Prostate gland (tissue), 2 donors: ENCODE results near the gene SHISA6. TPM values are rescaled to one million over a fixed set of nuclear protein-coding genes. Genes with fewer than 3 reads are reported as not detected.

ENCODE experiments used
- DNase-seq: peaks from one replicate; pipeline ENCODE4 v3.0.0-alpha.2; 2019; ENCODE audit warnings: low spot score
- H3K27ac ChIP-seq, 2 donors: fragments of 200-600 bp; sonication (generic); 2 replicates each; pipeline ENCODE4 v1.5.1; 2017 to 2019
- H3K27me3 ChIP-seq: fragments of 200-600 bp; sonication (generic); replicated peaks from 2 replicates; pipeline ENCODE4 v1.5.1; 2019; ENCODE audit not compliant: insufficient read depth
- H3K36me3 ChIP-seq, 2 donors: fragments of 200-600 bp; sonication (generic); 1 replicate in 1 of 2; 2 replicates in 1 of 2; pipeline versions ENCODE4 v1.5.1 to v1.8.1; 2017 to 2019
- H3K4me1 ChIP-seq: fragments of 200-600 bp; sonication (generic); replicated peaks from 2 replicates; pipeline ENCODE4 v1.5.1; 2019
- H3K4me3 ChIP-seq, 2 donors: fragments of 200-600 bp; sonication (generic); 2 replicates each; pipeline ENCODE4 v1.5.1; 2017 to 2019
- H3K9me3 ChIP-seq: fragments of 200-600 bp; sonication (generic); 2 replicates; pipeline ENCODE4 v1.5.1; 2017
- CTCF ChIP-seq, 4 experiments: fragments of 200-600 bp in 2 of 4; fragments of 450-650 bp in 2 of 4; sonication (generic) in 2 of 4; IDR thresholded peaks; 1 replicate in 3 of 4; 2 replicates in 1 of 4; pipeline ENCODE4 v1.5.1; 2016 to 2019; ENCODE audit warnings: antibody characterized with exemption in 4 of 4, mild to moderate bottlenecking in 2 of 4, moderate library complexity in 2 of 4
- POLR2A ChIP-seq: fragments of 450-650 bp; IDR thresholded peaks from one replicate; pipeline ENCODE4 v1.6.1; 2016; ENCODE audit warnings: antibody characterized with exemption, mild to moderate bottlenecking
- POLR2AphosphoS5 ChIP-seq: sonication (generic); formaldehyde crosslinking; IDR thresholded peaks from one replicate; pipeline ENCODE4 v1.6.1; 2017; ENCODE audit warnings: antibody characterized with exemption
- whole genome bisulfite sequencing: methylation state at CpG from one replicate; pipeline ENCODE4 v1.1.5; 2018; 5-methylcytosine and 5-hydroxymethylcytosine counted together
- intact Hi-C: fragments of 100-400 bp; cut with DNase I; formaldehyde crosslinking; loops from one replicate; pipeline ENCODE4 v1.14.2; 2022
- total RNA-seq, 2 donors: library from RNA; depleted of rRNA; stranded (reverse); fragments of >200 nt; gene quantifications; one replicate each; pipeline ENCODE4 v1.1.0, GENCODE V29; 2016

The SHISA6 gene
- total RNA-seq, 2 donors from 2014 or later, result 9.0 to 10.6 TPM

GRCh38 chr17:11459861-11460331 lies 218.9 kb downstream of the SHISA6 start:
- intact Hi-C loops, result no loop called here
- 61% methylated on average over 8 of the region's 8 CpGs for WGBS
- H3K27ac ChIP-seq, result no peak overlapping the region
- no peaks in the 10 kb centered on the region for H3K36me3 ChIP-seq
- H3K4me3 ChIP-seq, result no peak overlapping the region
- no peak for TF ChIP-seq POLR2AphosphoS5
- TF ChIP-seq CTCF (IDR thresholded peaks at IDR 0.05), result no peak
- no peak for TF ChIP-seq POLR2A
- no peaks in the 10 kb centered on the region for H3K4me1 ChIP-seq
- no peaks in the 10 kb centered on the region for H3K9me3 ChIP-seq
- H3K27me3 ChIP-seq, result no peaks in the 10 kb centered on the region
- DNase-seq, result no peak

- no peaks in the 10 kb centered on the region for H3K27me3 ChIP-seq
- no peaks in the 10 kb centered on the region for H3K4me1 ChIP-seq
- TF ChIP-seq POLR2A (no peak), POLR2AphosphoS5 (no peak), CTCF (IDR thresholded peaks at IDR 0.05) (no peak)
- H3K9me3 ChIP-seq, result no peaks in the 10 kb centered on the region
- H3K36me3 ChIP-seq, result no peaks in the 10 kb centered on the region
- DNase-seq, result no peak
- 92% methylated on average over 1 of the region's 1 CpG for WGBS
- H3K27ac ChIP-seq, result no peak overlapping the region
- H3K4me3 ChIP-seq, result no peak overlapping the region
- intact Hi-C loops, result no loop called here
Measured at GRCh38 chr17:11461993-11462548, 221.1 kb downstream of the SHISA6 start.

- no peaks in the 10 kb centered on the region for H3K4me1 ChIP-seq
- no peaks in the 10 kb centered on the region for H3K9me3 ChIP-seq
- TF ChIP-seq POLR2AphosphoS5, result no peak
- TF ChIP-seq POLR2A, result no peak
- no peak for TF ChIP-seq CTCF (IDR thresholded peaks at IDR 0.05)
- 76% methylated on average over 2 of the region's 2 CpGs for whole genome bisulfite sequencing
- no peak for DNase-seq
- H3K4me3 ChIP-seq, result no peak overlapping the region
- H3K27ac ChIP-seq, result no peak overlapping the region
- intact Hi-C loops, result no loop called here
- H3K27me3 ChIP-seq, result no peaks in the 10 kb centered on the region
- H3K36me3 ChIP-seq, result no peaks in the 10 kb centered on the region
Measured at GRCh38 chr17:11467639-11468038, 226.6 kb downstream of the SHISA6 start.

GRCh38 chr17:11485336-11486100 lies 244.5 kb downstream of the SHISA6 start:
- no peak overlapping the region for H3K4me3 ChIP-seq
- 29% methylated on average over 12 of the region's 12 CpGs for WGBS
- H3K36me3 ChIP-seq, result no peaks in the 10 kb centered on the region
- no peaks in the 10 kb centered on the region for H3K27me3 ChIP-seq
- DNase-seq, result peak; percentile 30
- H3K4me1 ChIP-seq, result peaks cover 10% of the 10 kb centered on the region
- intact Hi-C loops, result no loop called here
- H3K9me3 ChIP-seq, result no peaks in the 10 kb centered on the region
- TF ChIP-seq POLR2A (no peak), POLR2AphosphoS5 (peak; percentile 74), CTCF (IDR thresholded peaks at IDR 0.05) (no peak)
- H3K27ac ChIP-seq, result peak overlapping the region in 1 of 2 donors; percentile 25
